Neural cell (in vitro differentiated cells): ENCODE data around the gene SS18. TPM values are rescaled to one million over a fixed set of nuclear protein-coding genes. Genes with fewer than 3 reads are reported as not detected.

Experiments used
- H2AFZ ChIP-seq: fragments of 200-600, 300-800 bp; sonication (generic), shearing (Covaris generic); 2 replicates; pipeline ENCODE4 v1.6.0; 2014; ENCODE audit warnings: low read depth, mild to moderate bottlenecking, antibody characterized with exemption, low read length, moderate library complexity
- H3F3A ChIP-seq: fragments of 200-600 bp; shearing (Covaris generic); 2 replicates; pipeline ENCODE4 v1.6.1; 2016; ENCODE audit warnings: mild to moderate bottlenecking, moderate library complexity, mixed read lengths, antibody characterized with exemption, low read length; ENCODE audit not compliant: insufficient read depth, poor library complexity, severe bottlenecking
- H3K27ac ChIP-seq: fragments of 200-600, 300-800 bp; sonication (generic), shearing (Covaris generic); 2 replicates; pipeline ENCODE4 v1.5.1; 2014; ENCODE audit warnings: mild to moderate bottlenecking, low read length, moderate library complexity
- H3K27me3 ChIP-seq: fragments of 300-800, 200-600 bp; sonication (generic), shearing (Covaris generic); 2 replicates; pipeline ENCODE4 v1.6.0; 2014; ENCODE audit warnings: mild to moderate bottlenecking, low read depth, low read length, moderate library complexity; ENCODE audit not compliant: insufficient read depth
- H3K36me3 ChIP-seq: fragments of 300-800, 200-600 bp; sonication (generic), shearing (Covaris generic); 2 replicates; pipeline ENCODE4 v1.5.1; 2014; ENCODE audit warnings: mild to moderate bottlenecking, antibody characterized with exemption, low read length, moderate library complexity; ENCODE audit not compliant: insufficient read depth
- H3K4me2 ChIP-seq: fragments of 300-800, 200-600 bp; sonication (generic), shearing (Covaris generic); 2 replicates; pipeline ENCODE4 v1.6.0; 2014; ENCODE audit warnings: mild to moderate bottlenecking, low read length
- H3K4me3 ChIP-seq: fragments of 300-800, 200-600 bp; sonication (generic), shearing (Covaris generic); 2 replicates; pipeline ENCODE4 v1.5.1; 2014; ENCODE audit warnings: mild to moderate bottlenecking, low read length, moderate library complexity
- H3K79me2 ChIP-seq: fragments of 200-600 bp; shearing (Covaris generic); replicated peaks from 2 replicates; pipeline ENCODE4 v1.6.0; 2014; ENCODE audit warnings: mild to moderate bottlenecking, low read length, moderate library complexity; ENCODE audit not compliant: insufficient read depth
- H3K9ac ChIP-seq: fragments of 300-800, 200-600 bp; sonication (generic), shearing (Covaris generic); 2 replicates; pipeline ENCODE4 v1.6.1; 2016; ENCODE audit warnings: mild to moderate bottlenecking, low read length, mixed read lengths
- H3K9me2 ChIP-seq: fragments of 200-600 bp; shearing (Covaris generic); 2 replicates; pipeline ENCODE4 v1.6.1; 2016; ENCODE audit warnings: mild to moderate bottlenecking, low read length, mixed read lengths; ENCODE audit not compliant: insufficient read depth
- H3K9me3 ChIP-seq: fragments of 200-600, 300-800 bp; sonication (generic), shearing (Covaris generic); 2 replicates; pipeline ENCODE4 v1.6.1; 2016; ENCODE audit warnings: mild to moderate bottlenecking, mixed run types, low read length, moderate library complexity, mixed read lengths
- H4K20me1 ChIP-seq: fragments of 200-600 bp; shearing (Covaris generic); 2 replicates; pipeline ENCODE4 v1.6.1; 2016; ENCODE audit warnings: mild to moderate bottlenecking, mixed run types; ENCODE audit not compliant: insufficient read depth
- CTCF ChIP-seq: fragments of 450-650 bp; IDR thresholded peaks from 2 replicates; pipeline ENCODE4 v1.5.1; 2014; ENCODE audit warnings: antibody characterized with exemption, mild to moderate bottlenecking, moderate library complexity; ENCODE audit not compliant: poor library complexity, severe bottlenecking
- EP300 ChIP-seq: fragments of 450-650 bp; conservative IDR thresholded peaks from 2 replicates; pipeline ENCODE4 v1.6.1; 2014; ENCODE audit warnings: antibody characterized with exemption, mild to moderate bottlenecking, moderate library complexity; ENCODE audit not compliant: poor library complexity, severe bottlenecking
- EZH2 ChIP-seq: fragments of 200-600, 300-800 bp; shearing (Covaris generic), sonication (generic); IDR thresholded peaks from 2 replicates; pipeline ENCODE4 v1.6.1; 2014; ENCODE audit warnings: antibody characterized with exemption, low read length, borderline replicate concordance, mild to moderate bottlenecking; ENCODE audit not compliant: insufficient read depth, poor library complexity, severe bottlenecking
- MXI1 ChIP-seq: fragments of 450-650 bp; conservative IDR thresholded peaks from 2 replicates; pipeline ENCODE4 v1.6.1; 2014; ENCODE audit warnings: antibody characterized with exemption, mild to moderate bottlenecking; ENCODE audit not compliant: poor library complexity, severe bottlenecking
- POLR2AphosphoS5 ChIP-seq: IDR thresholded peaks from 2 replicates; pipeline ENCODE4 v1.6.1; 2012
- RAD21 ChIP-seq: fragments of 450-650 bp; conservative IDR thresholded peaks from 2 replicates; pipeline ENCODE4 v1.6.1; 2014; ENCODE audit warnings: antibody characterized with exemption, mild to moderate bottlenecking, moderate library complexity
- REST ChIP-seq: IDR thresholded peaks from 2 replicates; pipeline ENCODE4 v1.6.1; 2012; ENCODE audit warnings: borderline replicate concordance
- SMC3 ChIP-seq: fragments of 450-650 bp; conservative IDR thresholded peaks from 2 replicates; pipeline ENCODE4 v1.6.1; 2014; ENCODE audit warnings: antibody characterized with exemption, mild to moderate bottlenecking, moderate library complexity; ENCODE audit not compliant: poor library complexity
- TAF1 ChIP-seq: IDR thresholded peaks from 2 replicates; pipeline ENCODE4 v1.6.1; 2012; ENCODE audit warnings: low read depth
- polyA plus RNA-seq: library from polyadenylated mRNA; depleted of rRNA; stranded (reverse); fragments of >200 nt; gene quantifications from 2 replicates; pipeline ENCODE4 v1.2.3, GENCODE V29; 2014

SS18 gene
- polyA plus RNA-seq, 1 donor from 2014 or later = 62.0 TPM

DNA sequence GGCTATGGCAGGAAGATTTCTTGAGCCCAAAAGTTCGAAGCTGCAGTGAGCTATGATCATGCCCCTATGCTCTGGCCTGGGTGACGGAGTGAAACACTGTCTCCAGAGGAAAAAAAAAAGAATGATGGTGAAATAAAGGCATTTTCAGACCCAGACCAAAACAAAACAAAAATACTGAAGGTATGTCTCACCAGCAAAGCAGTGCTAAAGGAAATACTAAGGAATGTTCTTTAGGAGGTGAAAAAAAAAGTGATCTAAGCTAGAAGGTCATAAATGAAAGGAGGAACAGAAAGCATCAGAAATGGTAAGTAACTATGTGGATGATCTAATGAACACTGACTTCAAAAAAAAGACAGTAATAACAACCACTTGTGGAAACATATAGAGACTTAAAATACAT lies 18.7 kb downstream of the SS18 start:
- H3K4me3 ChIP-seq = no peak overlapping the region
- H3K9me3 ChIP-seq = no peaks in the 10 kb centered on the region
- H3K9me2 ChIP-seq = no peaks in the 10 kb centered on the region
- H3K27me3 ChIP-seq = no peaks in the 10 kb centered on the region
- H3K4me2 ChIP-seq = no peak overlapping the region
- peaks cover 4% of the 10 kb centered on the region for H3K79me2 ChIP-seq
- no peak overlapping the region for H2AFZ ChIP-seq
- H3F3A ChIP-seq = no peaks in the 10 kb centered on the region
- TF ChIP-seq RAD21 (no peak), SMC3 (no peak), EP300 (no peak), EZH2 (no peak), CTCF (no peak), REST (no peak), POLR2AphosphoS5 (no peak), MXI1 (no peak), TAF1 (no peak)
- H4K20me1 ChIP-seq = no peaks in the 10 kb centered on the region
- no peak overlapping the region for H3K9ac ChIP-seq
- peaks cover 19% of the 10 kb centered on the region for H3K36me3 ChIP-seq
- H3K27ac ChIP-seq = no peak overlapping the region

DNA sequence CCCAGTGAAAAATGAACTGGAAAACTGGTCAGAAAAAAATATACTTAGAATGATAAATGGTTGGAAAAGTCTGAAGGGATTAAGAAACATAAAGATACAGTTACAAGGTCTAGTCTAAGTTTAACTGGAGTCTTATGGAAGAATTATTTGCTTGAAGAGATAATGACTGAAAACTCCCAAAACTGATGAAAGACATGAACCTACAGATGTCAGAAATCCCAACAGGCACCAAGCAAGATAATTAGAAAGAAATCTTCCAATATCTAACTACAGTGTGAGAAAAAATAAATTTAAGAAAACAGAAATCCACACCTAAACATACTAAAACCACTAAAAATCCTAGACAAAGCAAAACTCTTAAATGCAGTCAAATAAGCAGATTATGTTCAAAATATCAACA lies 19.4 kb downstream of the SS18 start:
- H3K36me3 ChIP-seq = peaks cover 12% of the 10 kb centered on the region
- no peak overlapping the region for H3K4me3 ChIP-seq
- no peaks in the 10 kb centered on the region for H4K20me1 ChIP-seq

More for the DNA sequence above, 19.4 kb downstream of the SS18 start:
- Histone ChIP-seq H3K79me2 (peaks cover 4% of the 10 kb centered on the region), H3K4me2 (no peak overlapping the region), H3F3A (no peaks in the 10 kb centered on the region), H3K27ac (no peak overlapping the region), H3K27me3 (no peaks in the 10 kb centered on the region), H2AFZ (no peak overlapping the region), H3K9ac (no peak overlapping the region), H3K9me3 (no peaks in the 10 kb centered on the region), H3K9me2 (no peaks in the 10 kb centered on the region)
- TF ChIP-seq RAD21 = no peak
- TF ChIP-seq TAF1 = no peak
- no peak for TF ChIP-seq CTCF
- TF ChIP-seq POLR2AphosphoS5 = no peak
- TF ChIP-seq REST = no peak
- TF ChIP-seq SMC3 = no peak
- no peak for TF ChIP-seq EZH2
- TF ChIP-seq MXI1 = no peak
- no peak for TF ChIP-seq EP300
